GM19240 (cell line): Measurements from ENCODE around the gene RUNX1.

Experiments
- DNase-seq: peaks from one replicate; pipeline ENCODE4 v3.0.0; 2011; ENCODE audit warnings: low spot score; ENCODE audit not compliant: insufficient read length

RUNX1 gene

GRCh38 chr21:34884346-34884929, 164.7 kb downstream of the RUNX1 start:
- DNase-seq = no peak

DNA sequence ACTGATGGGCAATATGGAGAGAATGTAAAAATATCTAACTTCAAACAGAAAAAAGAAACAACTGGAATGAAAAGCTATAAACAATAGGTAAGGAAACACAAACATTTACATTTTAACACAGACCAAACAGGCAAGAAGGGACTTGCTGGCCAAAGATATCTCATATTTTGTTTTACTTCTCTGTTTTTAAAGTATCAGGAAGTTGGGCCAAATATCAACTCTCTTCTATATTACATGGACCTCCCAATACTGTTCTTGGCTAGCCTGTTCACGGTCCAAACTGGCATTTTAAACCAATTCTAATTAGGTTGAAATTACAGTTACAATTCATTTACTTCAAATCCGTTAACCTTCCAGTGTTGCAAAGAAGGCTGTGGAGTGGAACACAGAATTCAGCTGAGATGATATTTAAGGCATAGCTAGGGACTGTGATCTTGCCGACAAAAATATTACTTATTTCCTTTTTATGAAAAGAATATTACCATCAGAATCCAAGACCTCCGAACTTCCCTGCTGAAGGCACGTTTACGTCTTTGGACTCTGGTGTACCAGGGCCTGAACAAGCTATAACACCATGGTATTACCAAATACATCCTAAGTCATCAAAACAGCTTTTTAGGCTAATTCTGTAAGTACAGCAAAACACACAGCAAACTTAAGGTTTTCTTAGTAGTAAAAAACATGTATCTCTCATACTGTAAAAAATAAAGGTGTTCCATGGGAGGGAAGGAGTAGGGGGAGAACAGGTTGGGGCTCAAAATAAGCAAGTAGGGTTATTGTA, 165.4 kb downstream of the RUNX1 start:
- DNase-seq = no peak

- DNase-seq = no peak
These were observed 166.4 kb downstream of the RUNX1 start for GRCh38 chr21:34882719-34883131.

DNA sequence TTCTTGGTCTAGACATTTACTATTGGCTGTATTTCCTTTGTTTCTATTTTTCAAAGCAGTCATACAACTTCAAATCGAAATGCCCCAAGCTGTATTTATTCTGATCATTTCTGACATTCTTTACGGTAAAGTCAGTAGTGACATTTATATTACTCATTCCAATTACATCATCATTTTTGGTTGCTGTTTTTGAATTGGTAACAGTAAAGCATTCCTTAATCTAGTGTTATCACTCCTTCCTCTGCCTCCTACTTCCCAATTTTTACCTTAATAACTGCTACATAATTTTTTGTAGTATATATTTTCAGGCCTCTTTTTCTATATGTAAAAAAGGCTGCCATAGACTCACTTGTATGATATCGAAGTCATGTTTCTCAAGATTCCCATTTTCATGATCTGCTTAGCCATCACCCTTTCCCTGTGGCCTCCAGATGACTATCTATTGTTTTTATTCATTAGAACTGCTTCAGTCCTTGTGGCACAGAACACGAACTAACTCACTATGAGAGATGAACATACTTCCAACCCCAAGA, 167.2 kb downstream of the RUNX1 start:
- DNase-seq = no peak

- no peak for DNase-seq
These were observed 167.7 kb downstream of the RUNX1 start for GRCh38 chr21:34881421-34881820.

DNA sequence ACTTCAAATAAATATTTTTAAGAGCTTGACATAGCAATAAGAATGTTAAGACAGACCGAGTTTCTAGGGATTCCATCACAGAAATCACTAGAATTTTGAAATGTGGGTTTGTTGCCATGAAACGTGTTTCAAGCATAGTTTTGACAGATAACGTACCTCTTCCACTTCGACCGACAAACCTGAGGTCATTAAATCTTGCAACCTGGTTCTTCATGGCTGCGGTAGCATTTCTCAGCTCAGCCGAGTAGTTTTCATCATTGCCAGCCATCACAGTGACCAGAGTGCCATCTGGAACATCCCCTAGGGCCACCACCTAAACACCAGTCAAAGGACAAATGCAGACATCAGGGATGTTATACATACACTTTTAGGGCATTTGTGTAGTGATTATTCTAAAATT, 168.7 kb downstream of the RUNX1 start:
- DNase-seq = no peak

DNA sequence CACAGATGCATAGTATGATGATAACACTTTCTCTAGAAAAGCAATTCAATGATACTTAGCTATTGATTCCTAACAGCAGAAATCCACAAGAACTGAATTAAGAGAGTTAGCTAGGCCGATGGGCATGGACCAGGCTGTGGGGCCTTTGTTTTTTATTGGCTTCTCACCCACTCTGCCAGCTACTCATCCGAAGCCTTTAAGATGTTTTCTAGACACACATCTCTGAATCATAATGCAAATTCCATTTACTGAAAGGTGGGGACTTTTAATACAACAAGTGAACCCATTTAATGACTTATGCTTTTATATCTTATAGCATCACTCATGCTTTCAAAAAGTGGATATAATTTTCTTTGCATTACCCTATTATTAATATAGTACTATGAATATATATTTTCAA, 170.2 kb downstream of the RUNX1 start:
- no peak for DNase-seq

DNA sequence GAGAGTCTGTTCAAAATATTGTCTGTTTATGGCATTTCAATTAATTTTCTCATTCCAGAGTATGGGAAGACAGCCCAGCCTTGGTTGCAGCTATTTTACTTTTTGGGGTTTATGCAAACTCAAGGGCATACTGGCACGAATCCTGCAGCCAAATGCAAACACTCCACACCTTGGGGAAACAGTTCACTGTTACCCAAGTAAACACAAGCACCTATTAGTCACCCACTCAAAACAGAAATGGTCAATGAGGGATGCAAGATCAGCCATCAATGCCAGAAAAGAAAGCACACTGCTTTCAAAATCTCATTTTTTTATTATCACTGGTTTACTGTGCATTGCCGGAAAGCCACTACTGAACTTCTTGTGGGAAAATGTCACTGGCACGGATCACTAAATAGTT, 170.6 kb downstream of the RUNX1 start:
- DNase-seq = no peak

DNA sequence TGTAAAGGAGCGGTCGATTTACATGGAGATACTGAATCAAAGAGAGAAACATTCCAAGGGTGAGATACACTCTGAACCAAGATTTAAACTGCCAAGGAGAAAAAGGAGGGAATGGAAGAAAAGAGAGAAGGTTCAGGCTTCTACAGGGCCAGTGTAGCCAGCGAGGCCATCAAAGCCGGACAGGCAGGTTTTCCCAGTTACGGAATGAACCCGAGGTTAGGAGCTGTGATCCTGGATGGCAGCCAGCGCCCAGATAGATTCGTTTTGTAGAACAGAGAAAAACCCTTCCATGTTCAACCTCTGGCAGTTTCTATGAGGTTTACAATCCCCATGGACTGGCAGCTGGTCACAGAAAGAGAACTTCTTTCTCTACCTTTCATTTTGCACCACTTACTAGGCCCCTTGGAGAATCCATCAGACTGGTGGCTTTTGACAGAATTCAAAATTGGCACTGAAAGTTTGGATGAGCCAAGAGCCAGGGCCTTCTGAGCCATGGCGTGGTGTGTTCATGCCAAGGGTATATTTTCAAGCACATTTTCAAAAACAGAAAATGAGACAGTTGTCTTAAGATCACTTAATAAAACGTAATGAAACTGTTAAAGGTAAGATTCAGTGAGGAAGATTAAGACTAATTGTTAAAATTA, 171.5 kb downstream of the RUNX1 start:
- no peak for DNase-seq

DNA sequence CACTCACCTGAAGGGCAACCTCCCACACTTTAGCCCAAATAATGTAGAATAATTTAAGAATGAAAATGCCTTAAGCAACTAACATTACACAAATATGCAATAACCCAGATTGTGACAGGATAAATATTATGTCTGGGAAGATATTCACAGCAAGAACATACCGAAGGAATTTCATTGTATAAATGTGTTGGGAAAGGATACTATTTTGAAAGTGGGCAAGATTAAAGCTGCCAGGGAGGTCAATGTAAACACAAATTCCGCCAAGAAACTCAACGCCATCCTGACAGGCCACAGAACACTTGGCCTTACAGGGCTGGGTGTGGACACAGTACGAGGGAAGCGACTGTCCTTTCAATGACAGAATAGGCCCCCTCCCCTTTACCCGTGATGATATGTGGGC, 173.3 kb downstream of the RUNX1 start:
- DNase-seq = no peak

- no peak for DNase-seq
These were observed 174.2 kb downstream of the RUNX1 start for GRCh38 chr21:34874684-34875513.

- DNase-seq = no peak
These were observed 177.8 kb downstream of the RUNX1 start for GRCh38 chr21:34871026-34871908.

DNA sequence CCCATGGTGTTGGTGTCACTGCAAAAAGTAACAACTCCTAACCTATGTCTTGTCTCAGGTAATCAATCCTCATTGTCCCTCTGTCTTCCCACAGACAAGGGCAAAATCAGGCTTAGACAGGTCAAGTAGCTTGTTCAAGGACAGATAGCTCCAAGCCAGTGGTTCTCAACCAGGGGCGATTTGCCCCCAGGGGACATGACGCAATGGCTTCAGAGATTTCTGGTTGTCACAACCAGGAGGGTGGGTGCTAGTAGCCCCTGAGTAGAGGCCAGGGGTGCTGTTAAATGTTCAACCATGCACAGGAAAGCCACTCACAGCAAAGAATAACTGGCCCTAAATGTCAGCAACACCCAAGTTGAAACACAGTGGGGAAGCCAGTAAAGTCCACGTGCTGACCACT, 178.9 kb downstream of the RUNX1 start:
- no peak for DNase-seq

DNA sequence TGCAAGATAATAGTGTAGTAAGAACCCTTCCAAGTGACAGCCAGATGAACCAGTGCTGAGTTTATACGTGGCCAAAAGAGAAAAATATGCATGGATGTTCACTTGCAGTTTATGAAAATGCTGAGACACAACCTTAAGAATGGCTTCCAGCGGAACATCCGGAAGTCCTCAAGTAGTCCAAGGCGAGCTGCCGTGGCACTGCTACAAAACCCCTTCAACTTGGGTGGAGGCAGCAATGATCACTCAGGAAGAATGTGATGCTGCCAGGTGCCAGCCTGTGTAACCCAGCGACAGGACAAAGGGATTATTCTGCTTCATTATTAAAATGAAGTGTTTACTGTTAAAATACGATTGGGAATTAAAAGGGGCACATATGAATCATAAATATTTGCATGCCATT, 179.6 kb downstream of the RUNX1 start:
- no peak for DNase-seq

DNA sequence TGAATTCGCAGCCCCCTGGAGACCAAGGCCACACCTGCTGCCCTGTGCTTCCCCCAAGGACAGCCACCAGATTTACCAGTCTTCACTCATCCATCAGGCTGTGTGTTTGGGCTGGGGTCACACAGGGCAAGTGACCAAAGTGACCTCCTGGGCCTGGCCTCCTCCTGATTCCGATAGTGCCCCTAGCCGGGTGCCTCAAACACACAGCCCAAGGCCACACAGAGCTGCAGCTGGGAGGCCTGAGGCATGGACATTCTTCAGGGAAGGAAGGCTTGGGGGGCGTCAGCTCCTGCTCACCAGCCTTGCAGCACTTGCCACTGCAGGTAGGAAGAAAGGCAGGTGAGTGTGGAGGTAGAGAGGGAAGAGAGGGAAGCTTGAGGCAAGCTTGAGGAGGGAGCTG, 181.3 kb downstream of the RUNX1 start:
- DNase-seq = no peak

- no peak for DNase-seq
These were observed 183.5 kb downstream of the RUNX1 start for GRCh38 chr21:34865400-34866241.

DNA sequence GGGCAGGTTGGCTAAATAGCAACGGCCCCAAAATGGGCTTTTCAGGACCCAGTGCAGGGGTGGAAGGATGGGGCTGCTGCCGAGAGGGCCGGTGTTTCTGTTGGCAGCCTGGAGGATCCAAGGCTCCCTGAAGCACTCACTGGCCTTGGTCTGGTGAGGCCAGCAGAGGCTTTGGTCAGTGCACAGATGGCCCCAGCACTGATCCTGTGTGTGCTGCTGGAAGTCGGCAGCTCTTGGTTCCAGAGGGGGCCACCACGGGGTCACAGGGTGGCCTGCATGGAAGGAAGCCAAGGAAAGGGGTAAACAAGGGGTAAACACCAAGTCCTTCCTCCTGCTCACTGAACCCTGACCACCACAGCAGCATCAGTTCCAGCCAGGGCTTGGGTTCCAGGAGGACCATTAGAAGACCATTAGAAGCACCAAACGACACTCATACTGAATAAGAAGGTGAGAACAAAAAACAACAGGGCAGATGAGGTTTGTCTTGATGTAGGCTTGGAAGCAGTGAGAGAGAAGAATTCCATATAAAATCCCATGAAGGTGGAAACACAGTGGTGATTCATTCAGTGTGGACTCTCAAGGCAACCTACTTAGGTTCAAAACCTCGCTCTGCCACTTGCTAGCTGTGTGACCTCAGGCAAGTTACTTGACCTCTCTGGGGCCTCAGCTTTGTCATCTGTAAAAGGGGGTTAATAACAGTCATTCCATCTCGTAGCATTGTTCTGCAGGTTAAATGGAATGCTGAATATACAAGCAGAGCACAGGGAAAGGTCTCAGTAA, 184.5 kb downstream of the RUNX1 start:
- no peak for DNase-seq

- DNase-seq = no peak
These were observed 186.2 kb downstream of the RUNX1 start for GRCh38 chr21:34862951-34863350.

DNA sequence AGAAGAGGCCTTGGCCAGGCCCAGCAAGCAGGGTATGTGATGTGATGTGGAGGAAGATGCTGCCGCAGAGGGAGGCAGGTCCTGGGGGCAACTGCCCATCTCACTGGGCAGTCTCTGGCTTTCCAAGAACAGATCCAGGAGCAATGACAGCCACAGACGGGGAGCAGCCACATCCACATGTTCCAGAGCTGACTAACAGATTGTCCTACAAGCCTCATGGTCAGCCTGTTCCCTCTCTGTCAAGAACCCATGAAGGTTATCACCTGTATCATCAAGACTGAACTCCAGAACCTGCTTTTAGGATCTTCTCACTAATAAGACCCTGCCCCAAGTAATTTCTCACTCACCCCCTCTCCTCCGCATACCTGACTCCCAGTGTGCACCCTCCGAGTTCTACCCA, 187.8 kb downstream of the RUNX1 start:
- DNase-seq = no peak
